ENCODE data around the gene MYG1.

DNA sequence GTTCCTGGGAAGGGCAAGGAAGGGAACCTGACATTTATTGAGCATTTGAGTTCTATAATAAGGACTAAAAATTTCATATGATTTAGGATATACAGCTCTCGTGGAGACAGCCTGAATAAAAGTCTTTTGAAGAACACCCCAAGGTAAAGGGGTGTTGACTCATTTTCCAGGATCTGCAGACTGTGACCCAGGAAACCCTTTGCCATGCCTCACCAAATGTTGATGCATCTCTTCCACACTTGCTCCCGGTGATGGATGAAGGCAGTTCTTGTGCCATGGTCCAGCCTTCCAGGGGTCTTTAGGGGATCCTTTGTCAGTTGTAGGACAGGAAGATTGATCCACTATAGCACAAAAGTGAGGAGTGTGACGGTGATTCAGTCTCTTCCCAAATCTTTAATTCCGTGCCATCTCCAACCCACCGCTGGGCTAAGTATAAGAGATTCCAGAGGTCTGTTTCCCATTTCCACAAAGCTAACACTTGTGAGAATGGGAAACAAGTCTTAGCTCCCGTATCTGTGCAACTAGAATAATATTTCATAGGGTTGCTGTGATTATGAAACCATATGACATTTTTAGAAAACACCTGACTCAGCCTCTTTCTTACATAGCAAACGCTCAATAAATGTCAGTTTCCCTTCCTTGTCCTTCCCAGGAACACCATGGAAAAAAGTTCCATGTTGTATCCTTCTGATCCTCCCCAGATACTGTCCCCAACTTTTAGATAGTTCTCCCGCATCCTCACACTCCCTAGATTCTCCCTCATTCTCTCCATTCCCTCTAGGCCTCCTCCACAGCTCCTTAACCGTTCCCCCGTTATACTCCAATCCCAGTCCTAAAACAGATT lies 21.1 kb downstream of the MYG1 start:
- TF ChIP-seq, protein P1, sequence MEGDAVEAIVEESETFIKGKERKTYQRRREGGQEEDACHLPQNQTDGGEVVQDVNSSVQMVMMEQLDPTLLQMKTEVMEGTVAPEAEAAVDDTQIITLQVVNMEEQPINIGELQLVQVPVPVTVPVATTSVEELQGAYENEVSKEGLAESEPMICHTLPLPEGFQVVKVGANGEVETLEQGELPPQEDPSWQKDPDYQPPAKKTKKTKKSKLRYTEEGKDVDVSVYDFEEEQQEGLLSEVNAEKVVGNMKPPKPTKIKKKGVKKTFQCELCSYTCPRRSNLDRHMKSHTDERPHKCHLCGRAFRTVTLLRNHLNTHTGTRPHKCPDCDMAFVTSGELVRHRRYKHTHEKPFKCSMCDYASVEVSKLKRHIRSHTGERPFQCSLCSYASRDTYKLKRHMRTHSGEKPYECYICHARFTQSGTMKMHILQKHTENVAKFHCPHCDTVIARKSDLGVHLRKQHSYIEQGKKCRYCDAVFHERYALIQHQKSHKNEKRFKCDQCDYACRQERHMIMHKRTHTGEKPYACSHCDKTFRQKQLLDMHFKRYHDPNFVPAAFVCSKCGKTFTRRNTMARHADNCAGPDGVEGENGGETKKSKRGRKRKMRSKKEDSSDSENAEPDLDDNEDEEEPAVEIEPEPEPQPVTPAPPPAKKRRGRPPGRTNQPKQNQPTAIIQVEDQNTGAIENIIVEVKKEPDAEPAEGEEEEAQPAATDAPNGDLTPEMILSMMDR (IDR thresholded peaks at IDR 0.05), result no peak
- no peak for TF ChIP-seq POLR2A (IDR thresholded peaks at IDR 0.05)

Data from Peyer's patch (tissue), 4 donors.